ENCODE data around the gene SALL4.
"Not testable (repeated sequence)": the region's sequence is repeated elsewhere in the genome, so short reads cannot be mapped to it uniquely, and the experiment has no call there.

SALL4 gene

GRCh38 chr20:51739722-51740249, 62.5 kb downstream of the SALL4 start:
- TF ChIP-seq, protein P1, sequence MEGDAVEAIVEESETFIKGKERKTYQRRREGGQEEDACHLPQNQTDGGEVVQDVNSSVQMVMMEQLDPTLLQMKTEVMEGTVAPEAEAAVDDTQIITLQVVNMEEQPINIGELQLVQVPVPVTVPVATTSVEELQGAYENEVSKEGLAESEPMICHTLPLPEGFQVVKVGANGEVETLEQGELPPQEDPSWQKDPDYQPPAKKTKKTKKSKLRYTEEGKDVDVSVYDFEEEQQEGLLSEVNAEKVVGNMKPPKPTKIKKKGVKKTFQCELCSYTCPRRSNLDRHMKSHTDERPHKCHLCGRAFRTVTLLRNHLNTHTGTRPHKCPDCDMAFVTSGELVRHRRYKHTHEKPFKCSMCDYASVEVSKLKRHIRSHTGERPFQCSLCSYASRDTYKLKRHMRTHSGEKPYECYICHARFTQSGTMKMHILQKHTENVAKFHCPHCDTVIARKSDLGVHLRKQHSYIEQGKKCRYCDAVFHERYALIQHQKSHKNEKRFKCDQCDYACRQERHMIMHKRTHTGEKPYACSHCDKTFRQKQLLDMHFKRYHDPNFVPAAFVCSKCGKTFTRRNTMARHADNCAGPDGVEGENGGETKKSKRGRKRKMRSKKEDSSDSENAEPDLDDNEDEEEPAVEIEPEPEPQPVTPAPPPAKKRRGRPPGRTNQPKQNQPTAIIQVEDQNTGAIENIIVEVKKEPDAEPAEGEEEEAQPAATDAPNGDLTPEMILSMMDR (IDR thresholded peaks at IDR 0.05; ENCODE audit: extremely low read depth, missing control alignments), result no peak
- no peak for DNase-seq (ENCODE audit: low spot score)

DNA sequence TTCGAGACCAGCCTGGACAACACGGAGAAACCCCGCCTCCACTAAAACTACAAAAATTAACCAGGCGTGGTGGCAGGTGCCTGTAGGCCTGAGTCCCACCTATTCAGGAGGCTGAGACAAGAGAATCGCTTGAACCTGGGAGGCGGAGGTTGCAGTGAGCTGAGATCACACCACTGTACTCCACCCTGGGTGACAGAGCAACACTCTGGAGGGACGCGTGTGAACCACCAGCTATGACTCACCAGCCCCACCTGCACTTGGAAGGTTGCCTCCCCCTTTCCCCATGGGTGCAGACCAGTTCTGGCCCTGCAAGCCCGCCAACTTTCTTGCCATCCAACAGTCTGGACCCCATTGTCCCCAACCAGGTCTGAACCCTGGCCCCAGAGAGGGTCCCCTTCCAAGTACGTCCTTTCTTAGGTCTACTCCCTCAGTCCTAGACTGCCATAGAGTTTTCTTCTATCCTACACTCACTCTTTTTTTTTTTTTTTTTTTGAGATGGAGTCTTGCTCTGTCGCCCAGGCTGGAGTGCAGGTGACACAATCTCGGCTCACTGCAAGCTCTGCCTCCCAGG, 63.4 kb downstream of the SALL4 start:
- TF ChIP-seq, protein P1 (IDR thresholded peaks at IDR 0.05; ENCODE audit: extremely low read depth, missing control alignments), result no peak
- no peak for DNase-seq (ENCODE audit: low spot score)

DNA sequence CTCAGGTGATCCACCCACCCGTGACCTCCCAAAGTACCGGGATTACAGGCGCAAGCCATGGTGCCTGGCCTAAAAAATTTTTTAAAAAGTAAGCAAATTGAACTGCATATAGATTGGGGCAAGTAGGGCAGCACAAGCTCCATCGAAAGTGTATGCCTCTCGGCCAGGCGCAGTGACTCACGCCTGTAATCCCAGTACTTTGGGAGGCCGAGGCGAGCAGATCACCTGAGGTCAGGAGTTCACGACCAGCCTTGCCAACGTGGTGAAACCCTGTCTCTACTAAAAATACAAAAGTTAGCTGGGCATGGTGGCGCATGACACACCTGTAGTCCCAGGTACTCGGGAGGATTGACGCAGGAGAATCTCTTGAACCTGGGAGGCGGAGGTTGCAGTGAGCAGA, 64.1 kb downstream of the SALL4 start:
- not testable (repeated sequence) for DNase-seq (ENCODE audit: low spot score)

- TF ChIP-seq, protein P1 (IDR thresholded peaks at IDR 0.05; ENCODE audit: extremely low read depth, missing control alignments), result no peak
- no peak for DNase-seq (ENCODE audit: low spot score)
Observed at GRCh38 chr20:51736947-51737346, 65.4 kb downstream of the SALL4 start.

DNA sequence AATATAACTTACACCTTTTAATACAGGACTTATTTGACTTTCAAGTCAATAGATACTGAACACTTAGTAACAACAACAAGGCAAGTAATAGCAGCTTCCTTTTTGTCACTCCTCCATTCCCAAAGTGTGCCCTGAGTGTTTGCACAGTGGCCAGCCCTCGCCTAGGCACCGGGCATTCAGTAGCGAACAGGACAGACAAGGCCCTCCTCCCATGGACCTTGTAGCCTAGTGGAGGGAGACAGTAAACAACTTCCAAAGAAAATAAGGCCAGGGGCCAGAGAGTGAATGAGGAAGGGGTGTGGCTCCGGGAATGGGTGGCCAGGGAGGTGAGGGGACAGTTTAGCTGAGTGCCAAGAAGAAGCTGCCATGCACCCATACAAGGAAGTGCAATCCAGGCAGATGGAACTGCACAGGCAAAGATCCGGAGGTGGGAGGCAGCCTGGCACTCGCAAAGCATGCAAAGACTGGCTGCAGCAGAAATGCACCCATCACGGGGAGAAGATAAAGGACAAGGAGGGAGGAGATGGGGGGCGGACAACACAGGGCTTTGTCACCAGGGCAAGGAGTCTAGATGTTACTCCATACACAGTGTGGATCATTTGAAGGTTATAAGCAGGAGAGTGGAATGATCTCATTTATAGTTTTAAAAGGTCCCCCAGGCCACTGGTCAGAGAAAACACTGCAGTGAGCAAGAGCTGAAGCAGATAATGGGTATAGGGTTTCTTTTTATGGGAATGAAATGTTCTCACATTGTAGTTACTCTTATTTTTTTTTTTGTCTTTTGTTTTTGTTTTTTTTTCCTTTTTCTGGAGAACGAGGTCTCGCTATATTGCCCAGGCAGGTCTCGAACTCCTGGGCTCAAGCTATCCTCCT, 66.4 kb downstream of the SALL4 start:
- TF ChIP-seq, protein P1 (IDR thresholded peaks at IDR 0.05; ENCODE audit: extremely low read depth, missing control alignments), result no peak
- DNase-seq (ENCODE audit: low spot score), result no peak

- no peak for DNase-seq (ENCODE audit: low spot score)
- TF ChIP-seq, protein P1 (IDR thresholded peaks at IDR 0.05; ENCODE audit: extremely low read depth, missing control alignments), result no peak
Observed at GRCh38 chr20:51734876-51735720, 67.2 kb downstream of the SALL4 start.

- TF ChIP-seq, protein P1 (IDR thresholded peaks at IDR 0.05; ENCODE audit: extremely low read depth, missing control alignments), result no peak
- no peak for DNase-seq (ENCODE audit: low spot score)
Observed at GRCh38 chr20:51733070-51733469, 69.3 kb downstream of the SALL4 start.

Measured in GM20000 (cell line).